PC-9 (cell line): Measurements from ENCODE around the gene ZNF668. TPM values are rescaled to one million over a fixed set of nuclear protein-coding genes. Genes with fewer than 3 reads are reported as not detected.

Experiments used
- BruUV-seq: library from RNA; stranded (reverse); fragments of 400-500 nt; replicated peaks from 2 replicates; lab custom pipeline; 2021; lab: Mats Ljungman, UMichigan
- CTCF ChIA-PET: fragments of 300-600 bp; sonication (Branson Sonifier 250); formaldehyde crosslinking; loops from one replicate; lab custom pipeline; 2022; ENCODE audit warnings: antibody characterized with exemption; lab: Charles Lee
- POLR2A ChIA-PET: fragments of 300-600 bp; sonication (Branson Sonifier 250); formaldehyde crosslinking; loops from one replicate; lab custom pipeline; 2022; ENCODE audit warnings: antibody characterized with exemption; ENCODE audit not compliant: unreplicated experiment; lab: Charles Lee
- DNase-seq, 2 experiments: peaks; one replicate each; pipeline versions ENCODE4 v3.0.0 to v3.0.0-alpha.2; 2015 to 2022; ENCODE audit warnings: mixed read lengths in 1 of 2
- H2AFZ ChIP-seq: fragments of 200-600 bp; sonication (generic); 2 replicates; pipeline ENCODE4 v1.8.1; 2017; ENCODE audit warnings: antibody characterized with exemption
- H3F3A ChIP-seq: fragments of 200-600 bp; sonication (generic); 2 replicates; pipeline ENCODE4 v1.8.1; 2017; ENCODE audit warnings: antibody characterized with exemption, mild to moderate bottlenecking, low read depth; ENCODE audit not compliant: insufficient read depth
- H3K27ac ChIP-seq: fragments of 200-600 bp; sonication (generic); 2 replicates; pipeline ENCODE4 v1.6.1; 2016; ENCODE audit warnings: mixed run types
- H3K27me3 ChIP-seq: fragments of 200-600 bp; sonication (generic); 2 replicates; pipeline ENCODE4 v1.6.1; 2016; ENCODE audit warnings: low read depth, mixed run types; ENCODE audit not compliant: insufficient read depth
- H3K36me3 ChIP-seq: fragments of 200-600 bp; sonication (generic); 2 replicates; pipeline ENCODE4 v1.6.1; 2016; ENCODE audit warnings: low read depth, mixed run types
- H3K4me1 ChIP-seq: fragments of 200-600 bp; sonication (generic); replicated peaks from 2 replicates; pipeline ENCODE4 v1.6.1; 2016; ENCODE audit warnings: mixed run types; ENCODE audit not compliant: insufficient read depth
- H3K4me2 ChIP-seq: fragments of 200-600 bp; sonication (generic); 2 replicates; pipeline ENCODE4 v1.6.1; 2017; ENCODE audit warnings: mixed run types
- H3K4me3 ChIP-seq: fragments of 200-600 bp; sonication (generic); 2 replicates; pipeline ENCODE4 v1.6.1; 2016; ENCODE audit warnings: mixed run types
- H3K79me2 ChIP-seq: fragments of 200-600 bp; sonication (generic); 2 replicates; pipeline ENCODE4 v1.6.1; 2017; ENCODE audit warnings: low read depth, mixed run types
- H3K9me2 ChIP-seq: fragments of 200-600 bp; sonication (generic); 2 replicates; pipeline ENCODE4 v1.8.1; 2017; ENCODE audit warnings: mild to moderate bottlenecking; ENCODE audit not compliant: insufficient read depth
- H3K9me3 ChIP-seq: fragments of 200-600 bp; sonication (generic); 2 replicates; pipeline ENCODE4 v1.8.1; 2016; ENCODE audit warnings: low read depth; ENCODE audit not compliant: insufficient read depth
- H4K20me1 ChIP-seq: fragments of 200-600 bp; sonication (generic); 2 replicates; pipeline ENCODE4 v1.8.1; 2017; ENCODE audit not compliant: insufficient read depth
- EZH2 ChIP-seq: fragments of 200-600 bp; sonication (generic); IDR thresholded peaks from 2 replicates; pipeline ENCODE4 v1.8.0; 2017; ENCODE audit warnings: antibody characterized with exemption, low read depth
- intact Hi-C: fragments of 100-400 bp; cut with micrococcal nuclease; formaldehyde crosslinking; loops from one replicate; pipeline ENCODE4 v1.10.0; 2022; ENCODE audit not compliant: unreplicated experiment
- total RNA-seq: library from RNA; stranded (reverse); gene quantifications from 2 replicates; pipeline ENCODE4 v1.2.3, GENCODE V29; 2021
- TF ChIP-seq, protein P1 (sequence below): fragments of 200-600 bp; sonication (generic); conservative IDR thresholded peaks from 2 replicates; pipeline ENCODE4 v1.6.1; 2017; ENCODE audit warnings: mixed run types, antibody characterized with exemption, mild to moderate bottlenecking, moderate library complexity

ZNF668 gene
- total RNA-seq, 1 experiment from 2014 or later, result 13.2 TPM

DNA sequence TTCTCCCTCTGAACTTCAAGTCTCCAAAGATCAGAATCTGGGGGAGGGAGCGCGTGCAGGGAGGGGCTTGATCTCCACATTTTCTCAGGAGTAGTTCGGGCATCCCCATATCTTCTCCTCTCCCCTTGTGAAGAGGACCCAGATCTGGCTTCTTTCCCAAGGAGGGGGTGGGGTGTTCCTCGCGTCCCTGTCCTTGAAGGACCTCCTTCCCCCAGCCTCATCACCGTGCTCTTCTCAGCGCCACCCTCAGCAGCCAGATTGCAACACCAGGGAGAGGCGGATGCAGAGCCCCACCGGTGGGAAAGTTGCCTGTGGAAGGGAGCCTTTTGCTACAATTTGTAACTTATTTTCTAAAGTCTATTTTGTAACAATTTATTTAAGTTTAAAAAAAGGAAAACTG, 9.0 kb upstream of the ZNF668 start:
- intact Hi-C loops, result no loop called here
- H3K79me2 ChIP-seq, result no peaks in the 10 kb centered on the region
- TF ChIP-seq, protein P1, sequence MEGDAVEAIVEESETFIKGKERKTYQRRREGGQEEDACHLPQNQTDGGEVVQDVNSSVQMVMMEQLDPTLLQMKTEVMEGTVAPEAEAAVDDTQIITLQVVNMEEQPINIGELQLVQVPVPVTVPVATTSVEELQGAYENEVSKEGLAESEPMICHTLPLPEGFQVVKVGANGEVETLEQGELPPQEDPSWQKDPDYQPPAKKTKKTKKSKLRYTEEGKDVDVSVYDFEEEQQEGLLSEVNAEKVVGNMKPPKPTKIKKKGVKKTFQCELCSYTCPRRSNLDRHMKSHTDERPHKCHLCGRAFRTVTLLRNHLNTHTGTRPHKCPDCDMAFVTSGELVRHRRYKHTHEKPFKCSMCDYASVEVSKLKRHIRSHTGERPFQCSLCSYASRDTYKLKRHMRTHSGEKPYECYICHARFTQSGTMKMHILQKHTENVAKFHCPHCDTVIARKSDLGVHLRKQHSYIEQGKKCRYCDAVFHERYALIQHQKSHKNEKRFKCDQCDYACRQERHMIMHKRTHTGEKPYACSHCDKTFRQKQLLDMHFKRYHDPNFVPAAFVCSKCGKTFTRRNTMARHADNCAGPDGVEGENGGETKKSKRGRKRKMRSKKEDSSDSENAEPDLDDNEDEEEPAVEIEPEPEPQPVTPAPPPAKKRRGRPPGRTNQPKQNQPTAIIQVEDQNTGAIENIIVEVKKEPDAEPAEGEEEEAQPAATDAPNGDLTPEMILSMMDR, result no peak
- no peak for TF ChIP-seq EZH2
- no peak overlapping the region for H2AFZ ChIP-seq
- H3K9me3 ChIP-seq, result no peaks in the 10 kb centered on the region
- POLR2A ChIA-PET, result no interaction called here
- peaks cover 17% of the 10 kb centered on the region; the same call in 1 of the 2 replicates for H3F3A ChIP-seq
- H3K27ac ChIP-seq, result no peak overlapping the region
- H4K20me1 ChIP-seq, result peaks cover 37% of the 10 kb centered on the region
- H3K4me3 ChIP-seq, result no peak overlapping the region
- H3K27me3 ChIP-seq, result no peaks in the 10 kb centered on the region
- no peak for DNase-seq
- no peak overlapping the region for H3K4me2 ChIP-seq
- no TSS peak for BruUV-seq
- peaks cover 5% of the 10 kb centered on the region for H3K36me3 ChIP-seq
- CTCF ChIA-PET, result no interaction called here
- H3K9me2 ChIP-seq, result no peaks in the 10 kb centered on the region
- no peaks in the 10 kb centered on the region for H3K4me1 ChIP-seq

DNA sequence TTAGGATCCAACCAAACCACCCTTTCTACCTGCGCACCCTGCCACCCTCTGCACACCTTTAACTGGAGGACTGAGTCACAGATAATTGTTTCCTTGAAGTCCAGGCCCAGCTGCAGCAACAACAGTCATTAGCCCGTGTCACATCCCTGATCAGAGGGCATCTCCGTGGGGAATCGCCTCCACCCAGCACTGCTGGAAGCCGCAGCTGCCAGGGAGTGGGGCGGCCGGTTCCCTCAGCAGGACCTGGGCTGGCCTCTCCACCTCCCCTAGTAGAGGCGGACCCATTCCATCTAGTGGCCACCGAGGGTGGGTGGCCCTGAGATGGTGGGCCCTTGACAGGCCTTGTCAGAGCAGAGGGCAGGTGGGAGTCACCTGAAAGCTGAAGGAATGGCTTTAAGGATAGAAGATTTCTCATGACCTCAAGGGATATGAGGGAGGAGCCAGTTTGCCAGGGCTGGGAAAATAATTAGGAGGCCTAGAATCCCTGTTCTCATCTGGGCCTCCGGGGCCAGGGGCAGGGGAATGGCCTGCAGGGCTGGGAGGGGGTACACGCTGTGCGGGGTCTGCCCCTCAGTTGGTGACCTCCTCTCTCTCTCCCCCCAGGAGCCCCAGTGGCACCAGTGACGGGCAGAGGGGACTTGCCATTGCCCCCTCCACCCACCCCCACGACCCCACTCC, 8.5 kb upstream of the ZNF668 start:
- H3K4me1 ChIP-seq, result no peaks in the 10 kb centered on the region
- H2AFZ ChIP-seq, result no peak overlapping the region
- peaks cover 5% of the 10 kb centered on the region for H3K36me3 ChIP-seq
- H3K9me3 ChIP-seq, result no peaks in the 10 kb centered on the region
- BruUV-seq, result no TSS peak
- DNase-seq, result no peak
- peaks cover 17% of the 10 kb centered on the region; the same call in 1 of the 2 replicates for H3F3A ChIP-seq
- 0 out of 2 replicates have a peak, but pooled peaks cover 2% of the 10 kb centered on the region for H3K79me2 ChIP-seq
- peaks cover 38% of the 10 kb centered on the region for H4K20me1 ChIP-seq
- H3K9me2 ChIP-seq, result no peaks in the 10 kb centered on the region
- H3K27me3 ChIP-seq, result no peaks in the 10 kb centered on the region
- no peak overlapping the region for H3K4me2 ChIP-seq
- ChIA-PET POLR2A (no interaction called here), CTCF (no interaction called here)
- intact Hi-C loops, result no loop called here
- H3K4me3 ChIP-seq, result no peak overlapping the region
- no peak for TF ChIP-seq EZH2
- TF ChIP-seq, protein P1, result no peak
- H3K27ac ChIP-seq, result no peak overlapping the region

DNA sequence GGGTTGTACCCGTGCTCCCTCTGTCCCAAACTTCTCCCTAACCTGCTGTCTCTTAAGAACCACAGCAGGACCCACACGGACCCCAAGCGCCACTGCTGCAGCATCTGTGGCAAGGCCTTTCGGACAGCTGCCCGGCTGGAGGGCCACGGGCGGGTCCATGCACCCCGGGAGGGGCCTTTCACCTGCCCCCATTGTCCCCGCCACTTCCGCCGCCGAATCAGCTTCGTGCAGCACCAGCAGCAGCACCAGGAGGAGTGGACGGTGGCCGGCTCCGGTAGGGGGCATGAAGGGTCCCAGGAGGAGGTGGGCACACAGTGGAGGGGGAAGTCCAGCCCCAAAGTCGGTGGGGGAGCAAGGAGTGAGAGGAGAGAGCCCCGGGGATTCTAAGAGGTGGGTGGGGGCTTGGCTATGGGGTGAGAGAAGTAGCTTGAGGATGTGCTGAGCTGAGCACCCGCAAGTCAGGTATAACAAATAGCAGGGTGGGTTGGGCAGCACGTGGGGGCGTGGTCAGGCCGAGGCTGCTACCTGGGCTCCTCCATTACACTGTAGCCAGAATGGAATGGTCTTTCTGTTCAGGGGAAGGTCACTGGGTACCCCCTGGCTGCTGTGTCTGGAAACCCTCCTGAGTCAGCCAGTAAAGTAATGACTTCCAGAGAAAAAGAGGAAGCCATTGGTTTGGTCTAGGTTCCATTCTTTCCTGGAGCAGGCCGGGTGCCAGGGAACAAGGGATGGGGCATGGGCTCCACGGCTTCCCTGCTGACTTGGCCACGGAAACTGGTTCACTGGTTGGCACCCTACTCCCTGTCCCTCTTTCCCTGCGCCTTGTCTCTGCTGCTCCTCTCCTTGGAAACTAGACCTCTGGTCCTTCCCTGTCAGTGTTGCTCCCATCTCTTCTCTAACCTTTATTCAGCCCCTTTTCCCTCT, 7.7 kb upstream of the ZNF668 start:
- CTCF ChIA-PET, result no interaction called here

More for the DNA sequence above, 7.7 kb upstream of the ZNF668 start:
- Histone ChIP-seq H3K27me3 (no peaks in the 10 kb centered on the region), H2AFZ (no peak overlapping the region), H3K27ac (no peak overlapping the region), H3K4me1 (no peaks in the 10 kb centered on the region), H3K4me3 (no peak overlapping the region), H3F3A (peaks cover 17% of the 10 kb centered on the region; the same call in 1 of the 2 replicates), H4K20me1 (peaks cover 38% of the 10 kb centered on the region), H3K9me3 (no peaks in the 10 kb centered on the region), H3K9me2 (no peaks in the 10 kb centered on the region), H3K4me2 (no peak overlapping the region), H3K79me2 (peaks cover 10% of the 10 kb centered on the region), H3K36me3 (peaks cover 5% of the 10 kb centered on the region)
- TF ChIP-seq EZH2, result no peak
- TF ChIP-seq, protein P1, result no peak
- POLR2A ChIA-PET, result interaction anchor here (0.8 kb wide), 1 partner anchor 96 kb away, joined by 7 read pairs; no protein-coding TSS in a partner anchor
- DNase-seq, result no peak
- intact Hi-C loops, result no loop called here
- TSS peak; percentile 2 for BruUV-seq
